ENCODE measurements around the gene SHC2.

The SHC2 gene

GRCh38 chr19:460877-461720, at the start of gene SHC2:
Gene SHC2 (minus strand): TSS chr19:461033. CDS start chr19:460996, 37 bp downstream.
- ATAC-seq, result no peak
- TF ChIP-seq ESRRG (CRISPR knock-in tag; IDR thresholded peaks at IDR 0.05) (no peak), ZC3H10 (CRISPR knock-in tag; IDR thresholded peaks at IDR 0.05) (no peak), TOX (CRISPR knock-in tag; IDR thresholded peaks at IDR 0.05; ENCODE audit: borderline replicate concordance) (no peak), ARNTL (CRISPR knock-in tag; IDR thresholded peaks at IDR 0.05; ENCODE audit: borderline replicate concordance, low read depth) (no peak), PPARA (CRISPR knock-in tag; IDR thresholded peaks at IDR 0.05; ENCODE audit: borderline replicate concordance) (no peak), GLIS3 (CRISPR knock-in tag; IDR thresholded peaks at IDR 0.05) (no peak), TCF4 (CRISPR knock-in tag; IDR thresholded peaks at IDR 0.05; ENCODE audit: borderline replicate concordance) (no peak)

GRCh38 chr19:508204-509150, 47.6 kb upstream of the SHC2 start:
- TF ChIP-seq BACH2 (CRISPR knock-in tag; IDR thresholded peaks at IDR 0.05; ENCODE audit: borderline replicate concordance) (no peak), ZNF565 (CRISPR knock-in tag; conservative IDR thresholded peaks at IDR 0.05; ENCODE audit: low read depth) (no peak), CREB5 (CRISPR knock-in tag; IDR thresholded peaks at IDR 0.05; ENCODE audit: low read depth) (no peak), ZNF70 (CRISPR knock-in tag; IDR thresholded peaks at IDR 0.05) (no peak), TOX (CRISPR knock-in tag; IDR thresholded peaks at IDR 0.05; ENCODE audit: borderline replicate concordance) (no peak), CSRNP3 (CRISPR knock-in tag; IDR thresholded peaks at IDR 0.05) (no peak), PPARA (CRISPR knock-in tag; IDR thresholded peaks at IDR 0.05; ENCODE audit: borderline replicate concordance) (no peak), ZC3H10 (CRISPR knock-in tag; IDR thresholded peaks at IDR 0.05) (no peak), TCF4 (CRISPR knock-in tag; IDR thresholded peaks at IDR 0.05; ENCODE audit: borderline replicate concordance) (no peak), ISL1 (CRISPR knock-in tag; IDR thresholded peaks at IDR 0.05) (no peak), ESRRG (CRISPR knock-in tag; IDR thresholded peaks at IDR 0.05) (no peak), SNAI2 (CRISPR knock-in tag; IDR thresholded peaks at IDR 0.05) (no peak), ZNF8 (CRISPR knock-in tag; IDR thresholded peaks at IDR 0.05) (no peak), PATZ1 (CRISPR knock-in tag; IDR thresholded peaks at IDR 0.05; ENCODE audit: borderline replicate concordance) (no peak), RARB (CRISPR knock-in tag; IDR thresholded peaks at IDR 0.05) (no peak), ZFP3 (CRISPR knock-in tag; IDR thresholded peaks at IDR 0.05) (no peak), TSHZ2 (CRISPR knock-in tag; IDR thresholded peaks at IDR 0.05) (no peak), POU6F1 (CRISPR knock-in tag; IDR thresholded peaks at IDR 0.05; ENCODE audit: borderline replicate concordance, low read depth) (no peak), OSR1 (CRISPR knock-in tag; IDR thresholded peaks at IDR 0.05) (no peak), ZFP30 (CRISPR knock-in tag; IDR thresholded peaks at IDR 0.05) (no peak)
- ATAC-seq, result no peak

Data from SK-N-SH treated with all-trans-retinoic acid at 6 μM for 48 hours (cell line).